Thyroid gland (tissue), 4 donors: ENCODE measurements around the gene SETX.

Experiments used
- POLR2A ChIP-seq, 2 donors: fragments of 450-650 bp; IDR thresholded peaks; one replicate each; pipeline ENCODE4 v1.6.1; 2017; ENCODE audit warnings: antibody characterized with exemption in 2 of 2, mild to moderate bottlenecking in 2 of 2, moderate library complexity in 1 of 2
- TF ChIP-seq, protein P1 (sequence below), 6 experiments: fragments of 200-600 bp in 3 of 6; fragments of 450-650 bp in 3 of 6; sonication (generic) in 3 of 6; IDR thresholded peaks; one replicate each; pipeline ENCODE4 v1.5.1; 2016 to 2019; ENCODE audit warnings: antibody characterized with exemption in 6 of 6, mild to moderate bottlenecking in 2 of 6, inconsistent platforms in 1 of 6, moderate library complexity in 1 of 6

DNA sequence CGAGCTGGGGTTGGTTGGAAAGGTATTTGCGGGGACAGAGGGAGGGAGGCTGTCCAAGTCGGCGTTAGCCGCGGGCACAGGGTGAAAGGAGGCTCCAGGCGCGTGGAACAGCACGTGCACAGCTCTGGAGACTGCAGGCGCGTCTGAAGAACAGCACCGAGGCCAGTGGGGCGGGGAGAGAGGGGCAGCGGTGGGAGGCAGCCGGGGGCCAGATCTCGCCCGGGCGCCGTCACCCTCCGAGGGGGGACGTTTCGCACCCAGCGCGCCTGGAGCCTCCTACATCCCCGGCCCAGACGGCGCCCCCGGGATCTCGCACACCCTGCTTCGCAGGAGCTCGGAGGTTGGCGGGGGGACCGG lies 113.3 kb downstream of the SETX start:
- TF ChIP-seq POLR2A (IDR thresholded peaks at IDR 0.05): no peak
- TF ChIP-seq, protein P1, sequence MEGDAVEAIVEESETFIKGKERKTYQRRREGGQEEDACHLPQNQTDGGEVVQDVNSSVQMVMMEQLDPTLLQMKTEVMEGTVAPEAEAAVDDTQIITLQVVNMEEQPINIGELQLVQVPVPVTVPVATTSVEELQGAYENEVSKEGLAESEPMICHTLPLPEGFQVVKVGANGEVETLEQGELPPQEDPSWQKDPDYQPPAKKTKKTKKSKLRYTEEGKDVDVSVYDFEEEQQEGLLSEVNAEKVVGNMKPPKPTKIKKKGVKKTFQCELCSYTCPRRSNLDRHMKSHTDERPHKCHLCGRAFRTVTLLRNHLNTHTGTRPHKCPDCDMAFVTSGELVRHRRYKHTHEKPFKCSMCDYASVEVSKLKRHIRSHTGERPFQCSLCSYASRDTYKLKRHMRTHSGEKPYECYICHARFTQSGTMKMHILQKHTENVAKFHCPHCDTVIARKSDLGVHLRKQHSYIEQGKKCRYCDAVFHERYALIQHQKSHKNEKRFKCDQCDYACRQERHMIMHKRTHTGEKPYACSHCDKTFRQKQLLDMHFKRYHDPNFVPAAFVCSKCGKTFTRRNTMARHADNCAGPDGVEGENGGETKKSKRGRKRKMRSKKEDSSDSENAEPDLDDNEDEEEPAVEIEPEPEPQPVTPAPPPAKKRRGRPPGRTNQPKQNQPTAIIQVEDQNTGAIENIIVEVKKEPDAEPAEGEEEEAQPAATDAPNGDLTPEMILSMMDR (IDR thresholded peaks at IDR 0.05): no peak
